ENCODE measurements around the gene MRPL51.

DNA sequence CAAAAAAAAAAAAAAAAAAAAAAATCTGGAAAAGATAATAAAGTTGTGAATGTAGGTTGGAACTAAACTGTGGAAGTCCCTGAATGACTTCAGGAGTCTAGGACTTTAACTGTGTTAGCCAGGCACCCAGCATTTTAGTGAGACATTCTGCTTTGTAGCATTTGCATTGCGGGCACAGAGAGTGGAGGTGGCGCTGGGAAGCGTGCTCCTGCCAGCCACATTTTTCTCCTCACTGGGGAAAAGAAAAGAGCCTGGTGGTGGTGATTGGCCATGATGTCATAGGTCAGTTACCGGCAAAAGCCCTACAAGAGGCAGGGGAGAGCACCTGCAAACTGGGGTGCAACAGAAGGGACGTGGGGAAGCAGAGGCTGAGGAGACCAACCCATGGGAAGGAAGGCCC lies 31.6 kb upstream of the MRPL51 start:
- TF ChIP-seq CTCF (IDR thresholded peaks at IDR 0.05 in 2 of 3, conservative IDR thresholded peaks at IDR 0.05 in 1 of 3; ENCODE audit: control insufficient read depth in 2 of 3, extremely low read depth in 1 of 3, insufficient read depth in 1 of 3, low read depth in 3 of 3, low read length in 3 of 3) (no peak), PRDM15 (CRISPR knock-in tag; IDR thresholded peaks at IDR 0.05) (no peak), EP300 (IDR thresholded peaks at IDR 0.05; ENCODE audit: borderline replicate concordance in 1 of 2, control insufficient read depth in 1 of 2, low read depth in 2 of 2, low read length in 2 of 2) (no peak), SREBF2 (IDR thresholded peaks at IDR 0.05; ENCODE audit: low read length) (no peak), BMI1 (IDR thresholded peaks at IDR 0.05; ENCODE audit: borderline replicate concordance) (no peak), CREB1 (IDR thresholded peaks at IDR 0.05; ENCODE audit: low read depth) (no peak), CBX5 (IDR thresholded peaks at IDR 0.05; ENCODE audit: low read depth) (no peak), EZH2 (IDR thresholded peaks at IDR 0.05; ENCODE audit: borderline replicate concordance, control insufficient read depth, low read depth, low read length) (no peak), NR2F1 (conservative IDR thresholded peaks at IDR 0.05) (no peak), MYC (IDR thresholded peaks at IDR 0.05; ENCODE audit: insufficient read depth, insufficient read length, insufficient replicate concordance, low read length, severe bottlenecking) (no peak), BCL3 (IDR thresholded peaks at IDR 0.05; ENCODE audit: borderline replicate concordance, insufficient read depth, low read depth, low read length, poor library complexity, severe bottlenecking) (no peak)
- TF ChIP-seq, protein P1, sequence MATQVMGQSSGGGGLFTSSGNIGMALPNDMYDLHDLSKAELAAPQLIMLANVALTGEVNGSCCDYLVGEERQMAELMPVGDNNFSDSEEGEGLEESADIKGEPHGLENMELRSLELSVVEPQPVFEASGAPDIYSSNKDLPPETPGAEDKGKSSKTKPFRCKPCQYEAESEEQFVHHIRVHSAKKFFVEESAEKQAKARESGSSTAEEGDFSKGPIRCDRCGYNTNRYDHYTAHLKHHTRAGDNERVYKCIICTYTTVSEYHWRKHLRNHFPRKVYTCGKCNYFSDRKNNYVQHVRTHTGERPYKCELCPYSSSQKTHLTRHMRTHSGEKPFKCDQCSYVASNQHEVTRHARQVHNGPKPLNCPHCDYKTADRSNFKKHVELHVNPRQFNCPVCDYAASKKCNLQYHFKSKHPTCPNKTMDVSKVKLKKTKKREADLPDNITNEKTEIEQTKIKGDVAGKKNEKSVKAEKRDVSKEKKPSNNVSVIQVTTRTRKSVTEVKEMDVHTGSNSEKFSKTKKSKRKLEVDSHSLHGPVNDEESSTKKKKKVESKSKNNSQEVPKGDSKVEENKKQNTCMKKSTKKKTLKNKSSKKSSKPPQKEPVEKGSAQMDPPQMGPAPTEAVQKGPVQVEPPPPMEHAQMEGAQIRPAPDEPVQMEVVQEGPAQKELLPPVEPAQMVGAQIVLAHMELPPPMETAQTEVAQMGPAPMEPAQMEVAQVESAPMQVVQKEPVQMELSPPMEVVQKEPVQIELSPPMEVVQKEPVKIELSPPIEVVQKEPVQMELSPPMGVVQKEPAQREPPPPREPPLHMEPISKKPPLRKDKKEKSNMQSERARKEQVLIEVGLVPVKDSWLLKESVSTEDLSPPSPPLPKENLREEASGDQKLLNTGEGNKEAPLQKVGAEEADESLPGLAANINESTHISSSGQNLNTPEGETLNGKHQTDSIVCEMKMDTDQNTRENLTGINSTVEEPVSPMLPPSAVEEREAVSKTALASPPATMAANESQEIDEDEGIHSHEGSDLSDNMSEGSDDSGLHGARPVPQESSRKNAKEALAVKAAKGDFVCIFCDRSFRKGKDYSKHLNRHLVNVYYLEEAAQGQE (IDR thresholded peaks at IDR 0.05; ENCODE audit: low read depth, low read length), result no peak

All from GM12878 (cell line).